HG02759 (cell line): ENCODE results near the gene AHSA1.
A peak's percentile ranks its signal among the peaks of the same experiment; 100 is the strongest.
"Not testable (repeated sequence)": the region's sequence is repeated elsewhere in the genome, so short reads cannot be mapped to it uniquely, and the experiment has no call there.

Experiments used
- ATAC-seq: cut with Tn5 transposase; IDR thresholded peaks from one replicate; pipeline ENCODE4 v1.9.1; 2021; ENCODE audit warnings: mild to moderate bottlenecking, moderate library complexity; ENCODE audit not compliant: unreplicated experiment

Gene AHSA1

DNA sequence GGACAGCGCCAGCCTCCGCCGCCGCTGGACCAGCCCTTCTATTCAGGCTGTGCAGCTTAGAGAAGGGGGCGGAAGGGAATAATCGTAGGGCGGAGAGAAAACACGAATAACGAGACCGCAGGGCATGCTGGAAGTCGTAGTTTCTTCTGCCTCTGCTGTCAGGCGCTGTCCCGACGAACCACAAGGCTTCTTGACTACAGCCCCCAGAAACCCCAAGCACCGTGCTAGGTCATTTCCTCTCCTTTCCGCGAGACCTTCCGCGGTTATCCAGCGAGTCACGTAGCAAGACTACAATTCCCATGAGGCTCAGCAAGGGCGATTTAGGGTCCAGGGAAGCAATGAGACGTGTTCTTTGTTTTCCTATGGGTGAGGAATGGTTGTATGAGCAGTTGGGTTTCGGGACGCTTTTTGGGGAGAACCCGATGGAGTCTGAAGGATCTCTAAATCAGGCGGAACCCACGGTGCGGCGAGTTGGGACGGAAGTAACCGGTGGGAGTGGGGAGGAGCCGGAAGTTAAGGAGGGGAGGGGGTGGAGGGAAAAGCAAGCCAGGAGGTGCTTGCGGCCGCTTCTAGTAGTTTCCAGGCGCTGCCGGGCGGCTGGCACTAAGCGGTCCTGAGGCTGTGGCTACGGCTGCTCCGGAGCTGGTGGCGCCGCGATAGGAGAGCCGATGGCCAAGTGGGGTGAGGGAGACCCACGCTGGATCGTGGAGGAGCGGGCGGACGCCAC lies at the start of gene AHSA1, which contains the start of gene VIPAS39:
Gene AHSA1, plus strand, starts transcription at position 572 of the 727 bp plus-strand sequence. Its CDS starts 97 bp downstream, at position 669.
Gene VIPAS39, minus strand, starts transcription at position 80 of the 727 bp plus-strand sequence. CDS start 3,499 bp downstream, outside the sequence.
- ATAC-seq: peak; percentile 88

DNA sequence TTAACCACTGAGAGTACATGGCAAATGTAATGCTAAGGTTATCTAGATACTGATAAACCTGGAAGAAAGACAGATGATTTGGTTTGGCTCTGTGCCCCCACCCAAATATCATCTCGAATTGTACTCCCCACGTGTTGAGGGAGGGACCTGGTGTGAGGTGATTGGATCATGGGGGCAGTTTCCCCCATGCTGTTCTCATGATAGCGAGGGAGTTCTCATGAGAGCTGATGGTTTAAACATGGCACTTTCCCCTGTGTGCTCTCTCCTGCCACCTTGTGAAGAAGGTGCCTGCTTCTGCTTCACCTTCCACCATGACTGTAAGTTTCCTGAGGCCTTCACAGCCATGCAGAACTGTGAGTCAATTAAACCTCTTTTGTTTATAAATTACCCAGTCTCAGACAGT lies 48.8 kb upstream of the AHSA1 start:
- no peak for ATAC-seq

DNA sequence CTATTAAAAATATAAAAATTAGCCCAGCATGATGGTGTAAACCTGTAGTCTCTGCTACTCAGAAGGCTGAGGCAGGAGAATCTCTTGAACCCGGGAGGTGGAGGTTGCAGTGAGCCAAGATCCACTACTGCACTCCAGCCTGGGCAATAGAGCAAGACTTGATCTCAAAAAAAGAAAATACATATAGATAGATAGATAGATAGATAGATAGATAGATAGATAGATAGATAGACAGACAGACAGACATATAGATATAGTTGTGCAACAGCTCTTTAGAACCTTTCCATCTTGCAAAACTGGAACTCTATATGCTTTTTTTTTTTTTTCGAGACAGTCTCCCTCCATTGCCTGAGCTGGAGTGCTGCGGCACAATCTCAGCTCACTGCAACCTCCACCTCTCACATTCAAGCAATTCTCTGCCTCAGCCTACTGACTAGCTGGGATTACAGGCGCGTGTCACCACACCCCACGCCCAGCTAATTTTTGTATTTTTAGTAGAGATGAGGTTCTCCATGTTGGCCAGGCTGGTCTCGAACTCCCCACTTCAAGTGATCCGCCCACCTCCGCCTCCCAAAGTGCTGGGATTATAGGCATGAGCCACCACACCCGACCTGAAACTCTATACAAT lies 42.4 kb upstream of the AHSA1 start:
- ATAC-seq: not testable (repeated sequence)

DNA sequence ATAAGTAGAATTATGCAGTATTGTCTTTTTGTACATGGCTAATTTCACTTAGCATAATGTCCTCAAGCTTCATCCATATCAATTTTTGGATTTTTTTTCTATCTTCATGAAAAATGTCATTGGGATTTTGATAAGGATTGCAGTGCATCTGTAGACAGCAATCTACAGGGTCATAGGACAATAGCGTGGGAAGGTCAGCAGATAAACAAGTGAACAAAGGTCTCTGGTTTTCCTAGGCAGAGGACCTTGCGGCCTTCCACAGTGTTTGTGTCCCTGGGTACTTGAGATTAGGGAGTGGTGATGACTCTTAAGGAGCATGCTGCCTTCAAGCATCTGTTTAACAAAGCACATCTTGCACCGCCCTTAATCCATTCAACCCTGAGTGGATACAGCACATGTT lies 41.8 kb upstream of the AHSA1 start:
- not testable (repeated sequence) for ATAC-seq

GRCh38 chr14:77416836-77417235 lies 41.1 kb upstream of the AHSA1 start:
- no peak for ATAC-seq

DNA sequence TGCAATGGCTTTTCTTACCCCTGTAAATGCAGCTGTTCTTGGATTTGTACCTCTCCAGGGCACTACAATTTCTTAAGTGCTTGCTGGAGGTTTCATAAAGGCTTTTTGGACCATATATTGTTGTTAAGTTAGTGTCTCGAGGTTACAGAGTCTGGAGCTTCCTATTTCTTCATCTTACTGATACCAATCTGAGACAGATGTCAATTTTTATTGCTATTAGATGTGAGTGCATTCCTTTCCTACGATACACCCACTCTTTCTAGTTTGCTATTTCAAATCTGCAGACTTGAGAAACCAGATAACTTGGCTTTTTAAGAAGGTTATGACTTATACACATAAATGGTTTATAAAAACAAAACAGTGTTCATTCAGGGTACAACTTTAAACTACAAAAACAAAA lies 36.7 kb upstream of the AHSA1 start:
- no peak for ATAC-seq

- no peak for ATAC-seq
These were observed 34.5 kb upstream of the AHSA1 start, which contains the start of gene NOXRED1 for GRCh38 chr14:77423423-77423822. Gene NOXRED1 (minus strand): TSS chr14:77423523. CDS start chr14:77422889, 634 bp downstream.

DNA sequence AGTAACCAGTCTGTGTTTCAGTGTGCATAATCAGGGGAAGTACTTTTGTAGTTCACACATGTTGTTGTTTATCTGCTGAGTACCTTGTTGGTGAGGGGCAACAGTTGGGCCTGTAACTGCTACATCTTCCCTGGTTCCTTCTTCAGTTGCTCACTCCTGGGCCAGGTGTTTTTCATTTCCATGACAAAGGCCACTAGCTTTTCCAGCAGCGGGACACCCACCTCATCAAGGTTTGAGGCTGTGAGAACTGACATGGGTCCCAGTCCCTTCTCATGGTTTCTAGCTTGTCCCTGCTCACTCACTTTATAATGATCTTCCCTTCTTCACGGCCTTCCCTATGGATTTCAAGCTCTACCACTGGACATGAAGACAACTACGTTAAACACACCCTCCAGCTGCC lies 33.0 kb upstream of the AHSA1 start:
- no peak for ATAC-seq

DNA sequence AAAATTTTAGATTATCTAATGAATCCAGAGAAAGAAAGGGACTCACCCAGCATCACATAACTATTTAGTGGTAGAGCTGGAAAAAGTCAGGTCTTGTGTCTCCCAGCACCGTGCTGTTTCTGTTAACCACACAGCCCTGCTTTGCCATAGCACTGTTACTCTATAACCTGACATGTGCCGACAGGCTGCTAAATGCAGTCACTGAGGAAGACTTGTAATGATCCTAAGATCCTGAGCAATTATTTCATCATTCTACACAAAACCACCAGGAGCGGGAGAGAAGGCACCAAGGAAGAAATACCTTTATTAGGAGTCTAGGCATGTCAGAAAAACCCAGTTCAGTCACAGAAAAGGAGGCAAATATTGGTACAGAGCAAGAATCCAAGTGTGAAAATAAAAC lies 31.5 kb upstream of the AHSA1 start:
- no peak for ATAC-seq

- no peak for ATAC-seq
These were observed 21.9 kb upstream of the AHSA1 start for GRCh38 chr14:77436042-77436441.

DNA sequence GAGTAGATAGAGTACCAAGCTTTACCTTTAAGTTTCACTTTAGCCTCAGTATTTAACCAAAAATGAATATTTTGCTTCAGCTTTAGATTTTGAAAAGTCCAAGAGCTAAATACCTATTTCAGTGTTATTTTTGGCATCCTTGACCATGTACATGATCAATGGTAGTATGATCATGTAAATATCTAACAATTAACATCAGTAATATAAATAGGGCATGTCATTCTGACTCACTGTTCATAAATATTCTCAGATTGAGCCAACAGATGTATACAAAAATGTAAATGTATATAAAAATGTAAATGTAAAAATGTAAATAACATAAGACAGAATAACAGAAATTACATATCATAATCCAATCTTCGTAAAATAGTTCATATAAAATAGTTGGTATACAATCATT lies 19.3 kb upstream of the AHSA1 start:
- no peak for ATAC-seq

DNA sequence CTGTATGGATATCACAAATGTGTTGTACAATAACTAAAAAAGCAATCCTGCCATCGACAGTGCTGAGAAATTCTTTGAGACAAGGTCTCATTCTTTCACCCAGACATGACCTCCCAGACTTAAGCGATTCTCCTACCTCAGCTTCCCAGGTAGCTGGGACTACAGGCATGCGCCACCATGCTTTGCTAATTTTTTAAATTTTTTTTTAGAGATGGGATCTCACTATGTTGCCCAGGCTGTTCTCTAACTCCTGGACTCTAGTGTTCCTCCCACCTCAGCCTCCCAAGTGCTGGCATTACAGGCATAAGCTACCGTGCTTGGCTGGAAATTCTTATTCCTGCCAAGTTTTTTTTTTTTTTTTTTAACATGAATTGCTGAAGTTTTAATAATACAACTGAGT lies 18.0 kb upstream of the AHSA1 start:
- no peak for ATAC-seq

- ATAC-seq: no peak
These were observed 15.7 kb upstream of the AHSA1 start for GRCh38 chr14:77442196-77442595.

DNA sequence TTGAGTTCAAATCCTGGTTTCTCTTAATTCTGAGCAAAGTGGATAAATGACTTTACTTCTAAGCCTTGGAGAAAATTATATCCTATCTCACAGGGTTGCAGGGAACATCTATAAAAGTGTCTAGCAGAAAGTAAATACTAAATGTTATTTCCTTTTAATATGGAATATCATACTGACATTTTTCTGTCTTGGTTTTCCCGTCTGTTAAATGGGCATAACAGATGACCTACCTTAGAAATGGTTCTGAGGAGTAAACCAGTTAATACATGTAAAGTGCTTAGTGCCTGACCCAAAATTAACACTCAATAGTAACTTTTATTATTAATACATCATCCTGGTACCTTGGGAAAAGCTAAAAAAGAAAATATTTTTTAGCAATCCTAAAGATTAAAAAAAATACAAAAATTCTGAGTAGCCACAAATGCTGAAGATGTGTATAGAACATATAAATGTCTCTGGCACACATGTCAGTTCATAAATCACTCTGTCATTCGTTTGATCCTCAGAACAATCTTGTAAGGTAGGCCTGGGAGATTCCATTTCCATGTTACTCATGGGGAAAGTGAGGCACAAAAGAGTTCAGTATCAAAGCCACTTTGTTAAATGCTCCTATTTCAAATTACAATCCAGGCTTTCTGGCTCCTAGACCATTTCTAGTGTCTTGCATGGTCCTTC lies 1.8 kb upstream of the AHSA1 start:
- ATAC-seq: no peak

DNA sequence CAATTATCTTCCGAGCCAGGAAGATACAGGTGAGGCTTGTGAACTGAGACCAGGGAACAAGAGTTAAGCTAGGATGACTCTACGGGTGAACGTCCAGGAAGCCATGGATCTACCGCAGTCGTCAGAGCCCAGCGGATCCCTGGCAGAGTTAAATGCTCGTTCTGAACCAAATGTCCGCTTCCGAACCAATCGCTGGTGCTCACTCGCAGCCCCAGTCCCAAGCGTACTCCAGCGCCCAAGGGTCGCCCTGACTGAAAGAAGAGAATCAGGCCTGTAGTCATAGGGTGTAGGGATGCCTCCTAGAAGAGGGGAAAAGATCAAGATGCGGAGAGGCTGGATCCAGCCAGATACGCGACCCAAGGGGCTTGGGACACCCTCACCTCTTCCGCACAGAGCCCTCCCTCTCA lies 775 bp upstream of the AHSA1 start:
- ATAC-seq: no peak

GRCh38 chr14:77458249-77458950 lies 507 bp downstream of the AHSA1 start:
- ATAC-seq: peak; percentile 19

- ATAC-seq: no peak
These were observed 1.3 kb downstream of the AHSA1 start for GRCh38 chr14:77459072-77459723.

GRCh38 chr14:77467801-77468200 lies 9.9 kb downstream of the AHSA1 start:
- no peak for ATAC-seq

DNA sequence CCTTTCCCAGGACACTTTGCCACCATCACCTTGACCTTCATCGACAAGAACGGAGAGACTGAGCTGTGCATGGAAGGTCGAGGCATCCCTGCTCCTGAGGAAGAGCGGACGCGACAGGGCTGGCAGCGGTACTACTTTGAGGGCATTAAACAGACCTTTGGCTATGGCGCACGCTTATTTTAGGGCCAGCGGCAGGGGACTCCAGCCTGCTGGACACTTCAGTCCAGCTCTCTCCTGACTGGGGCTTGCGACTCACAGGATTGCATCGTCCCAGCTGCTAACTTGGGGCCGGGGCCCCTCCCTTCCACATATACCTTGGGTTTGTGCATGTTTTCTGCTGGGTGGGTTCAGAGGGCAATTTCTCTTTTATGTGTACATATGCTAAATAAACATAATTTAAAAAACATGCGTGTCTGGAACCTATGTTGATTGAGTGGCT lies 11.2 kb downstream of the AHSA1 start:
- ATAC-seq: no peak

DNA sequence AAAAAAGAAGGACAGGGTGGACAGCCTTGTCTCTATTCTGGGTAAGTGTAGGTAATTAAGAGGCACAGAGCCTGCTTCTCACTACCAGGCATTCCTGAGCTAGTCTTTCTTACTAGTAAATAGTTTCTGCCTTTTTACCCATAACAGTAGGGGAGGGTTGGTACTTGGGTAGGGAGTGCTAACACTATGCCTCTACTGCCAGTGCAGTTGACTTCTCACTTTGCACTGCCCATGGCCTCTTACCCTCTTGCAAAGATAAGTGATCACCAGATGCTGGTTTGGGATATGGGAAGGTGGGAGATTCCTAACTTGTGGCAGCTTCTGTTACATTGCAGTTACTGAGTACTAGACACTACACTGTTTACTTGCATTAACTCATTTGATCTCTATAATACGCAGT lies 11.6 kb downstream of the AHSA1 start:
- no peak for ATAC-seq
